PC-3 (cell line): ENCODE results near the gene RUFY4.
"Not testable (repeated sequence)": the region's sequence is repeated elsewhere in the genome, so short reads cannot be mapped to it uniquely, and the experiment has no call there.

Source experiments
- EZH2 ChIP-seq: fragments of 300-600 bp; sonication (generic); IDR thresholded peaks from one replicate; pipeline ENCODE4 v1.6.1; 2017; ENCODE audit warnings: antibody characterized with exemption, mild to moderate bottlenecking, low read length; ENCODE audit not compliant: unreplicated experiment
- TF ChIP-seq, protein P1 (sequence below): fragments of 300-600 bp; sonication (generic); conservative IDR thresholded peaks from 2 replicates; pipeline ENCODE4 v1.5.1; 2017; ENCODE audit warnings: antibody characterized with exemption, low read depth, mild to moderate bottlenecking, low read length

GRCh38 chr2:218108834-218109233 lies 39.8 kb downstream of the RUFY4 start:
- not testable (repeated sequence) for TF ChIP-seq EZH2
- TF ChIP-seq, protein P1, sequence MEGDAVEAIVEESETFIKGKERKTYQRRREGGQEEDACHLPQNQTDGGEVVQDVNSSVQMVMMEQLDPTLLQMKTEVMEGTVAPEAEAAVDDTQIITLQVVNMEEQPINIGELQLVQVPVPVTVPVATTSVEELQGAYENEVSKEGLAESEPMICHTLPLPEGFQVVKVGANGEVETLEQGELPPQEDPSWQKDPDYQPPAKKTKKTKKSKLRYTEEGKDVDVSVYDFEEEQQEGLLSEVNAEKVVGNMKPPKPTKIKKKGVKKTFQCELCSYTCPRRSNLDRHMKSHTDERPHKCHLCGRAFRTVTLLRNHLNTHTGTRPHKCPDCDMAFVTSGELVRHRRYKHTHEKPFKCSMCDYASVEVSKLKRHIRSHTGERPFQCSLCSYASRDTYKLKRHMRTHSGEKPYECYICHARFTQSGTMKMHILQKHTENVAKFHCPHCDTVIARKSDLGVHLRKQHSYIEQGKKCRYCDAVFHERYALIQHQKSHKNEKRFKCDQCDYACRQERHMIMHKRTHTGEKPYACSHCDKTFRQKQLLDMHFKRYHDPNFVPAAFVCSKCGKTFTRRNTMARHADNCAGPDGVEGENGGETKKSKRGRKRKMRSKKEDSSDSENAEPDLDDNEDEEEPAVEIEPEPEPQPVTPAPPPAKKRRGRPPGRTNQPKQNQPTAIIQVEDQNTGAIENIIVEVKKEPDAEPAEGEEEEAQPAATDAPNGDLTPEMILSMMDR, result not testable (repeated sequence)
